DND-41 (cell line): ENCODE measurements around the gene ALDH9A1.
"Not testable (repeated sequence)": the region's sequence is repeated elsewhere in the genome, so short reads cannot be mapped to it uniquely, and the experiment has no call there.

Experiments used
- ATAC-seq: fragments of 200-7000 bp; cut with Tn5 transposase; 3 replicates; pipeline ENCODE4 v1.9.1; 2021; ENCODE audit warnings: low read depth; ENCODE audit not compliant: insufficient read depth
- DNase-seq: peaks from one replicate; pipeline ENCODE4 v3.0.0-alpha.2; 2020
- H2AFZ ChIP-seq: 2 replicates; pipeline ENCODE4 v1.6.0; 2012; ENCODE audit warnings: low read depth, low read length
- H3K27ac ChIP-seq: 2 replicates; pipeline ENCODE4 v1.5.1; 2012; ENCODE audit warnings: low read length, inconsistent platforms
- H3K27me3 ChIP-seq: fragments of 200-600 bp; sonication (generic); 2 replicates; pipeline ENCODE4 v1.6.0; 2012; ENCODE audit warnings: low read length, mild to moderate bottlenecking, inconsistent platforms; ENCODE audit not compliant: insufficient read depth, poor library complexity
- H3K36me3 ChIP-seq: 2 replicates; pipeline ENCODE4 v1.5.1; 2012; ENCODE audit warnings: low read length, inconsistent platforms; ENCODE audit not compliant: insufficient read depth
- H3K4me1 ChIP-seq: 2 replicates; pipeline ENCODE4 v1.5.1; 2012; ENCODE audit warnings: mild to moderate bottlenecking, low read length; ENCODE audit not compliant: insufficient read depth
- H3K4me2 ChIP-seq: 2 replicates; pipeline ENCODE4 v1.6.0; 2012; ENCODE audit warnings: mild to moderate bottlenecking, moderate library complexity, low read length, inconsistent platforms; ENCODE audit not compliant: insufficient read depth
- H3K4me3 ChIP-seq, 2 experiments: fragments of 200-600 bp in 1 of 2; shearing (Covaris generic) in 1 of 2; 2 replicates each; pipeline ENCODE4 v1.5.1; 2012 to 2016; ENCODE audit warnings: inconsistent platforms in 2 of 2, low read length in 2 of 2, mild to moderate bottlenecking in 2 of 2, low read depth in 1 of 2, moderate library complexity in 1 of 2
- H3K79me2 ChIP-seq: 2 replicates; pipeline ENCODE4 v1.6.0; 2012; ENCODE audit warnings: low read length, inconsistent platforms; ENCODE audit not compliant: insufficient read depth
- H3K9ac ChIP-seq: 2 replicates; pipeline ENCODE4 v1.6.0; 2012; ENCODE audit warnings: low read depth, mild to moderate bottlenecking, inconsistent platforms, low read length, moderate library complexity
- H3K9me3 ChIP-seq: 2 replicates; pipeline ENCODE4 v1.5.1; 2012; ENCODE audit warnings: low read length, moderate library complexity, mild to moderate bottlenecking, inconsistent platforms; ENCODE audit not compliant: insufficient read depth, severe bottlenecking
- H4K20me1 ChIP-seq: 2 replicates; pipeline ENCODE4 v1.6.0; 2012; ENCODE audit warnings: low read length; ENCODE audit not compliant: insufficient read depth
- CTCF ChIP-seq: IDR thresholded peaks from 2 replicates; pipeline ENCODE4 v1.5.1; 2012; ENCODE audit warnings: borderline replicate concordance, low read length, moderate library complexity, mild to moderate bottlenecking; ENCODE audit not compliant: poor library complexity, severe bottlenecking; ENCODE audit errors: extremely low read depth
- EZH2 ChIP-seq: IDR thresholded peaks from 3 replicates; pipeline ENCODE4 v1.6.1; 2012; ENCODE audit warnings: borderline replicate concordance, low read depth, mild to moderate bottlenecking, moderate library complexity, low read length, inconsistent platforms; ENCODE audit not compliant: severe bottlenecking

ALDH9A1 gene

GRCh38 chr1:165662186-165662585 lies 36.2 kb downstream of the ALDH9A1 start:
- H3K36me3 ChIP-seq, result peaks cover 74% of the 10 kb centered on the region
- ATAC-seq, result no peak
- no peaks in the 10 kb centered on the region for H4K20me1 ChIP-seq

GRCh38 chr1:165661703-165662102 lies 36.7 kb downstream of the ALDH9A1 start:
- ATAC-seq (no peak), DNase-seq (no peak)
- Histone ChIP-seq H3K4me3 (no peak overlapping the region), H3K4me1 (no peaks in the 10 kb centered on the region), H3K36me3 (peaks cover 69% of the 10 kb centered on the region), H4K20me1 (no peaks in the 10 kb centered on the region), H3K4me2 (no peak overlapping the region), H3K9me3 (no peaks in the 10 kb centered on the region), H3K9ac (no peak overlapping the region), H3K27me3 (no peaks in the 10 kb centered on the region), H2AFZ (no peak overlapping the region), H3K79me2 (no peaks in the 10 kb centered on the region), H3K27ac (no peak overlapping the region)
- TF ChIP-seq EZH2, result no peak
- TF ChIP-seq CTCF, result no peak

More at GRCh38 chr1:165662186-165662585, 36.2 kb downstream of the ALDH9A1 start:
- H3K27ac ChIP-seq, result no peak overlapping the region
- H2AFZ ChIP-seq, result no peak overlapping the region
- no peaks in the 10 kb centered on the region for H3K4me1 ChIP-seq
- H3K4me3 ChIP-seq, result no peak overlapping the region
- no peaks in the 10 kb centered on the region for H3K27me3 ChIP-seq
- no peak for DNase-seq
- no peaks in the 10 kb centered on the region for H3K9me3 ChIP-seq
- TF ChIP-seq CTCF (no peak), EZH2 (no peak)
- H3K79me2 ChIP-seq, result no peaks in the 10 kb centered on the region
- H3K9ac ChIP-seq, result no peak overlapping the region
- H3K4me2 ChIP-seq, result no peak overlapping the region

- no peaks in the 10 kb centered on the region for H3K9me3 ChIP-seq
- no peak overlapping the region for H2AFZ ChIP-seq
- H3K36me3 ChIP-seq, result peaks cover 59% of the 10 kb centered on the region
- no peak for ATAC-seq
- H3K4me3 ChIP-seq, result no peak overlapping the region
- no peak for DNase-seq
- no peaks in the 10 kb centered on the region for H4K20me1 ChIP-seq
- no peak overlapping the region for H3K9ac ChIP-seq
- TF ChIP-seq CTCF, result no peak
- TF ChIP-seq EZH2, result no peak
- H3K79me2 ChIP-seq, result no peaks in the 10 kb centered on the region
- no peak overlapping the region for H3K27ac ChIP-seq
- H3K27me3 ChIP-seq, result no peaks in the 10 kb centered on the region
- H3K4me2 ChIP-seq, result no peak overlapping the region
- no peaks in the 10 kb centered on the region for H3K4me1 ChIP-seq
Measured at GRCh38 chr1:165659581-165659895, 38.8 kb downstream of the ALDH9A1 start.

- not testable (repeated sequence) for H3K4me2 ChIP-seq, H3K79me2 ChIP-seq, H4K20me1 ChIP-seq, H3K4me1 ChIP-seq, H3K9me3 ChIP-seq, DNase-seq, H3K27me3 ChIP-seq, ATAC-seq, H3K4me3 ChIP-seq, H3K9ac ChIP-seq, H3K27ac ChIP-seq, H2AFZ ChIP-seq
- peaks cover 53% of the 10 kb centered on the region for H3K36me3 ChIP-seq
Measured at GRCh38 chr1:165658766-165659580, 39.4 kb downstream of the ALDH9A1 start.
